K562 (cell line): ENCODE data around the gene RSPH6A. TPM values are rescaled to one million over a fixed set of nuclear protein-coding genes. Genes with fewer than 3 reads are reported as not detected.

Source experiments
- ATAC-seq: fragments of 200-7000 bp; cut with Tn5 transposase; 3 replicates; pipeline ENCODE4 v1.9.1; 2020; ENCODE audit warnings: moderate library complexity
- BruUV-seq: library from RNA; stranded (reverse); fragments of 400-500 nt; replicated peaks from 2 replicates; lab custom pipeline; 2021; lab: Mats Ljungman, UMichigan
- CTCF ChIA-PET: fragments of 300-600 bp; formaldehyde crosslinking; extraction: SDS; loops from one replicate; lab custom pipeline; 2021; ENCODE audit warnings: low intra/inter-chr PET ratio; lab: Yijun Ruan, JAX
- POLR2A ChIA-PET: fragments of 300-600, 350-650 bp; sonication (Branson Sonifier 250); formaldehyde crosslinking; extraction: SDS; loops from one replicate; lab custom pipeline; 2021; ENCODE audit warnings: antibody characterized with exemption, inconsistent platforms; lab: Yijun Ruan, JAX
- DNase-seq, 4 experiments: peaks; one replicate each; pipeline versions ENCODE4 v3.0.0 to v3.0.0-alpha.2; 2011 to 2018; ENCODE audit warnings: low spot score in 3 of 4, mixed read lengths in 3 of 4; ENCODE audit errors: extremely low read depth in 1 of 4
- FAIRE-seq: peaks from 2 replicates; lab custom pipeline; 2011; peaks lifted over from hg19 to GRCh38; lab: Jason Lieb, UNC
- H2AFZ ChIP-seq: 2 replicates; pipeline ENCODE4 v1.6.0; 2011; ENCODE audit warnings: low read depth, low read length, control low read depth, inconsistent platforms
- H3K27ac ChIP-seq: fragments of 200-600 bp; 3 replicates; pipeline ENCODE4 v1.8.0; 2011; ENCODE audit warnings: low read depth, mild to moderate bottlenecking, control low read depth, inconsistent platforms, low read length, moderate library complexity, mixed read lengths; ENCODE audit errors: extremely low read depth
- H3K27me3 ChIP-seq, 2 experiments: fragments of 300-600 bp in 1 of 2; 2 replicates in 1 of 2; 3 replicates in 1 of 2; pipeline versions ENCODE4 v1.6.0 to v1.8.0; 2011; ENCODE audit warnings: inconsistent platforms in 2 of 2, low read length in 2 of 2, mild to moderate bottlenecking in 1 of 2, mixed read lengths in 1 of 2, moderate library complexity in 1 of 2; ENCODE audit not compliant: control insufficient read depth in 2 of 2, insufficient read depth in 2 of 2
- H3K36me3 ChIP-seq: fragments of 300-600 bp; 3 replicates; pipeline ENCODE4 v1.8.0; 2011; ENCODE audit warnings: mild to moderate bottlenecking, low read length, inconsistent platforms; ENCODE audit not compliant: control insufficient read depth, insufficient read depth
- H3K4me1 ChIP-seq, 2 experiments: fragments of 200-600 bp in 1 of 2; replicated peaks in 1 of 2; 2 replicates in 1 of 2; 3 replicates in 1 of 2; pipeline versions ENCODE4 v1.5.1 to v1.8.0; 2011; ENCODE audit warnings: inconsistent platforms in 2 of 2, low read length in 2 of 2, mild to moderate bottlenecking in 1 of 2, mixed read lengths in 1 of 2, moderate library complexity in 1 of 2; ENCODE audit not compliant: control insufficient read depth in 2 of 2, insufficient read depth in 2 of 2
- H3K4me2 ChIP-seq: 2 replicates; pipeline ENCODE4 v1.6.1; 2011; ENCODE audit warnings: low read length, control low read depth, inconsistent platforms, mixed read lengths; ENCODE audit not compliant: insufficient read depth
- H3K4me3 ChIP-seq: fragments of 200-600 bp; sonication (generic), shearing (Covaris generic); 2 replicates; pipeline ENCODE4 v1.5.1; 2016; ENCODE audit warnings: control low read depth, inconsistent platforms
- H3K79me2 ChIP-seq: fragments of 200-600 bp; 3 replicates; pipeline ENCODE4 v1.8.0; 2011; ENCODE audit warnings: low read length, inconsistent platforms; ENCODE audit not compliant: control insufficient read depth, insufficient read depth
- H3K9ac ChIP-seq, 2 experiments: 2 replicates each; pipeline versions ENCODE4 v1.6.0 to v1.6.1; 2011; ENCODE audit warnings: low read depth in 2 of 2, low read length in 2 of 2, control low read depth in 1 of 2, inconsistent platforms in 1 of 2, mild to moderate bottlenecking in 1 of 2, mixed read lengths in 1 of 2; ENCODE audit not compliant: insufficient read depth in 1 of 2
- H3K9me1 ChIP-seq: one replicate; pipeline ENCODE4 v1.6.0; 2011; ENCODE audit warnings: inconsistent platforms, mild to moderate bottlenecking, low read length, moderate library complexity; ENCODE audit not compliant: control insufficient read depth, insufficient read depth
- H3K9me3 ChIP-seq: replicated peaks from 2 replicates; pipeline ENCODE4 v1.5.1; 2011; ENCODE audit warnings: low read depth, low read length, inconsistent platforms; ENCODE audit not compliant: control insufficient read depth, insufficient read depth
- H4K20me1 ChIP-seq: replicated peaks from 2 replicates; pipeline ENCODE4 v1.6.1; 2011; ENCODE audit warnings: low read length, inconsistent platforms, mixed read lengths; ENCODE audit not compliant: control insufficient read depth, insufficient read depth
- ARHGAP35 ChIP-seq: fragments of 450-650 bp; IDR thresholded peaks from 2 replicates; pipeline ENCODE4 v1.6.1; 2018; ENCODE audit not compliant: partially characterized antibody
- EP400 ChIP-seq: fragments of 450-650 bp; IDR thresholded peaks from 2 replicates; pipeline ENCODE4 v1.6.1; 2017; ENCODE audit warnings: antibody characterized with exemption, mild to moderate bottlenecking, moderate library complexity
- HOXB6 ChIP-seq: fragments of 250-450 bp; sonication (Bioruptor Pico); IDR thresholded peaks from 2 replicates; pipeline ENCODE4 v1.5.1; 2022; ENCODE audit warnings: mild to moderate bottlenecking, borderline replicate concordance
- MTF1 ChIP-seq: fragments of 250-450 bp; sonication (Bioruptor Pico); IDR thresholded peaks from 2 replicates; pipeline ENCODE4 v1.9.0; 2021; ENCODE audit warnings: moderate library complexity, mild to moderate bottlenecking, inconsistent platforms, borderline replicate concordance
- MYC ChIP-seq, 2 experiments: fragments of 250-450 bp in 1 of 2; sonication (Bioruptor Pico) in 1 of 2; IDR thresholded peaks; 2 replicates each; pipeline versions ENCODE4 v1.5.1 to v1.6.1; 2012 to 2021; ENCODE audit warnings: low read depth in 2 of 2, borderline replicate concordance in 1 of 2, improper control_type of control experiment in 1 of 2, low read length in 1 of 2, mild to moderate bottlenecking in 1 of 2, moderate library complexity in 1 of 2
- NCOA6 ChIP-seq: fragments of 450-650 bp; IDR thresholded peaks from 2 replicates; pipeline ENCODE4 v1.6.1; 2017; ENCODE audit warnings: mild to moderate bottlenecking
- RFX5 ChIP-seq: IDR thresholded peaks from 2 replicates; pipeline ENCODE4 v1.6.1; 2011; ENCODE audit warnings: low read depth, mild to moderate bottlenecking, improper control_type of control experiment, low read length
- SMARCC2 ChIP-seq: fragments of 450-650 bp; IDR thresholded peaks from 2 replicates; pipeline ENCODE4 v1.6.1; 2017; ENCODE audit warnings: antibody characterized with exemption, moderate library complexity, mild to moderate bottlenecking, low read depth
- SREBF2 ChIP-seq: sonication (generic); formaldehyde crosslinking; IDR thresholded peaks from 2 replicates; pipeline ENCODE4 v1.4.0; 2020; ENCODE audit warnings: mild to moderate bottlenecking, missing genetic modification reagents
- STAT5A ChIP-seq: IDR thresholded peaks from 2 replicates; pipeline ENCODE4 v1.6.1; 2012; ENCODE audit warnings: low read length, inconsistent platforms, borderline replicate concordance
- TAF9B ChIP-seq: fragments of 450-650 bp; IDR thresholded peaks from 2 replicates; pipeline ENCODE4 v1.6.1; 2018; ENCODE audit warnings: mild to moderate bottlenecking; ENCODE audit not compliant: partially characterized antibody
- TBP ChIP-seq: optimal IDR thresholded peaks from 2 replicates; pipeline ENCODE3; 2011; ENCODE audit warnings: low read depth, low read length, improper control_type of control experiment
- TGIF2 ChIP-seq: sonication (generic); formaldehyde crosslinking; IDR thresholded peaks from 2 replicates; pipeline ENCODE4 v1.8.1; 2022; ENCODE audit warnings: mild to moderate bottlenecking, missing genetic modification reagents, moderate library complexity
- ZNF77 ChIP-seq: fragments of 250-450 bp; sonication (Bioruptor Pico); IDR thresholded peaks from 2 replicates; pipeline ENCODE4 v1.5.0; 2020
- ZSCAN29 ChIP-seq: fragments of 450-650 bp; IDR thresholded peaks from 2 replicates; pipeline ENCODE4 v1.6.1; 2017
- WGBS: fragments of 100-300 bp; shearing (Covaris generic); methylation state at CpG from one replicate; pipeline ENCODE4 v1.1.6; 2016; ENCODE audit warnings: low coverage, mixed read lengths; ENCODE audit not compliant: insufficient coverage; ENCODE audit errors: missing lambda C conversion rate; 5-methylcytosine and 5-hydroxymethylcytosine counted together
- in situ Hi-C: fragments of 300-500 bp; cut with MboI; formaldehyde crosslinking; loops from 4 replicates; pipeline ENCODE4 v1.15.0; 2018; ENCODE audit warnings: inconsistent platforms, mixed read lengths
- intact Hi-C: fragments of 100-400 bp; cut with micrococcal nuclease; formaldehyde crosslinking; loops from 2 replicates; pipeline ENCODE4 v1.14.2; 2022
- polyA plus RNA-seq, 8 experiments: library from polyadenylated mRNA; depleted of rRNA in 4 of 8; stranded (reverse) in 5 of 8; unstranded in 3 of 8; fragments of >200 nt; fragmentation: Nextera tagmentation in 2 of 8; fragmentation: Illumina TruSeq in 1 of 8; extraction: Ambion mirVana in 2 of 8; extraction: Trizol in 1 of 8; gene quantifications; 2 replicates each; pipeline versions ENCODE4 v1.2.1 to v1.2.3, GENCODE V29; 2011 to 2014; ENCODE audit warnings: inconsistent platforms in 1 of 8, missing spikeins in 1 of 8
- total RNA-seq, 7 experiments: library from RNA; depleted of rRNA in 6 of 7; stranded (reverse); fragments of >200 nt in 6 of 7; fragmentation: Illumina TruSeq in 2 of 7; extraction: Trizol in 2 of 7; gene quantifications; 2 replicates each; pipeline versions ENCODE4 v1.2.1 to v1.2.3, GENCODE V29; 2011 to 2021; ENCODE audit warnings: low replicate concordance in 1 of 7
- TF ChIP-seq, protein P1 (sequence below), 2 experiments: IDR thresholded peaks in 1 of 2; conservative IDR thresholded peaks in 1 of 2; 2 replicates each; pipeline ENCODE4 v1.6.1; 2016; ENCODE audit warnings: low read depth in 2 of 2, mild to moderate bottlenecking in 1 of 2, missing compliant biosample characterization in 1 of 2, missing genetic modification characterization in 1 of 2, moderate library complexity in 1 of 2
- TF ChIP-seq, protein P2 (sequence below): conservative IDR thresholded peaks from 2 replicates; pipeline ENCODE4 v1.6.1; 2011; ENCODE audit warnings: low read depth, mild to moderate bottlenecking, low read length; ENCODE audit not compliant: control insufficient read depth

Gene RSPH6A
- total and polyA plus RNA-seq, 9 of the 15 experiments (the other 6 are each of a cell fraction or from before 2014, with no cell fraction given), result 0.03 to 0.15 (median 0.07) TPM; not detected in 5

DNA sequence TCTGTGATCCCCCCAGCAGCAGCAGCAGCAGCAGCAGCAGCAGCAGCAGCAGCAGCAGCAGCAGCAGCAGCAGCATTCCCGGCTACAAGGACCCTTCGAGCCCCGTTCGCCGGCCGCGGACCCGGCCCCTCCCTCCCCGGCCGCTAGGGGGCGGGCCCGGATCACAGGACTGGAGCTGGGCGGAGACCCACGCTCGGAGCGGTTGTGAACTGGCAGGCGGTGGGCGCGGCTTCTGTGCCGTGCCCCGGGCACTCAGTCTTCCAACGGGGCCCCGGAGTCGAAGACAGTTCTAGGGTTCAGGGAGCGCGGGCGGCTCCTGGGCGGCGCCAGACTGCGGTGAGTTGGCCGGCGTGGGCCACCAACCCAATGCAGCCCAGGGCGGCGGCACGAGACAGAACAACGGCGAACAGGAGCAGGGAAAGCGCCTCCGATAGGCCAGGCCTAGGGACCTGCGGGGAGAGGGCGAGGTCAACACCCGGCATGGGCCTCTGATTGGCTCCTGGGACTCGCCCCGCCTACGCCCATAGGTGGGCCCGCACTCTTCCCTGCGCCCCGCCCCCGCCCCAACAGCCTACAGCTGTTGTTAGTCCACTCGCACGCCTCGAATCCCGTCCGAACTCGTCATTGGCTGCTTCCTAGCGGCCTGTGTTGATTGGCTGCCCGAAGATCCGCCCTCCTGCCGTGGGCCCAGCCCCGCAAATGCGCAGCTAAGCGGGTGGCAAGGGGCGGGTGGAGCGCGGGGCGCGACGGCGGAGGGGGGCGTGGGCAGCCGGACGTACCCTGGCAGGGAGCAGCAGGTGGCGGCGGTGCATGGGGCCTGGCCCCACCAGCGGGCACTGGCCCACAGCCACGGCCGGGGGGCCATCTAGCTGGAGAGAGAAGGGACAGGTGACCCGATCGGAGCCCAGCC is 44.7 kb downstream of the RSPH6A start:
- Histone ChIP-seq H3K27me3 (no peaks in the 10 kb centered on the region), H3K9ac (peak overlapping the region; percentile 53 to 89), H3K36me3 (peaks cover 14% of the 10 kb centered on the region; the same call in 1 of the 3 replicates), H3K9me3 (no peaks in the 10 kb centered on the region), H3K4me3 (peak overlapping the region; percentile 56), H3K9me1 (no peaks in the 10 kb centered on the region), H4K20me1 (no peaks in the 10 kb centered on the region), H3K4me2 (peak overlapping the region; percentile 92), H3K79me2 (peaks cover 17% of the 10 kb centered on the region; the same call in 2 of the 3 replicates), H2AFZ (peak overlapping the region; percentile 72), H3K4me1 (peaks cover 10 to 69% of the 10 kb centered on the region in 2 experiments; a peak in 4 of 5 replicates), H3K27ac (peak overlapping the region; percentile 75)
- CTCF ChIA-PET, result interaction anchor here (1.4 to 2.9 kb wide), 3 partner anchors 29 to 307 kb away, joined by 5 to 22 read pairs (median 14); no protein-coding TSS in a partner anchor
- under 1% methylated on average over 60 of the region's 79 CpGs for WGBS
- DNase-seq (peak; percentile 93 to 99 (median 96)), ATAC-seq (peak; percentile 87), FAIRE-seq (peak; percentile 99)
- in situ Hi-C loops (no loop called here), intact Hi-C loops (loop anchor here (1.0 kb wide), 2 partner anchors 29 to 53 kb away; no protein-coding TSS in a partner anchor)
- POLR2A ChIA-PET, result interaction anchor here (0.5 to 5.9 kb wide), 13 partner anchors 12 to 88 kb away, joined by 3 to 70 read pairs (median 4); partner anchors contain the start of genes DMPK, DMWD, QPCTL and SNRPD2
- BruUV-seq, result no TSS peak
- TF ChIP-seq MTF1 (CRISPR knock-in tag), result no peak
- TF ChIP-seq EP400, result peak; percentile 76
- TF ChIP-seq STAT5A, result no peak
- TF ChIP-seq ZNF77, result no peak
- TF ChIP-seq MYC (IDR thresholded peaks at IDR 0.05; ENCODE audit: low read depth, low read length), result peak; percentile 50
- TF ChIP-seq MYC (CRISPR knock-in tag; IDR thresholded peaks at IDR 0.05; ENCODE audit: borderline replicate concordance, low read depth), result no peak
- TF ChIP-seq SREBF2, result no peak
- no peak for TF ChIP-seq ARHGAP35
- peak; percentile 56 for TF ChIP-seq TBP
- TF ChIP-seq ZSCAN29, result no peak
- peak; percentile 52; the same call in 1 of the 2 replicates for TF ChIP-seq TGIF2 (CRISPR knock-in tag)
- TF ChIP-seq, protein P1, sequence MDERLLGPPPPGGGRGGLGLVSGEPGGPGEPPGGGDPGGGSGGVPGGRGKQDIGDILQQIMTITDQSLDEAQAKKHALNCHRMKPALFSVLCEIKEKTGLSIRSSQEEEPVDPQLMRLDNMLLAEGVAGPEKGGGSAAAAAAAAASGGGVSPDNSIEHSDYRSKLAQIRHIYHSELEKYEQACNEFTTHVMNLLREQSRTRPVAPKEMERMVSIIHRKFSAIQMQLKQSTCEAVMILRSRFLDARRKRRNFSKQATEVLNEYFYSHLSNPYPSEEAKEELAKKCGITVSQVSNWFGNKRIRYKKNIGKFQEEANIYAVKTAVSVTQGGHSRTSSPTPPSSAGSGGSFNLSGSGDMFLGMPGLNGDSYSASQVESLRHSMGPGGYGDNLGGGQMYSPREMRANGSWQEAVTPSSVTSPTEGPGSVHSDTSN (CRISPR knock-in tag; IDR thresholded peaks at IDR 0.05; ENCODE audit: low read depth), result no peak; the same call in 1 of the 2 replicates
- TF ChIP-seq, protein P1 (tag; conservative IDR thresholded peaks at IDR 0.05; ENCODE audit: low read depth), result no peak
- TF ChIP-seq RFX5, result no peak
- no peak for TF ChIP-seq NCOA6
- TF ChIP-seq TAF9B, result no peak
- TF ChIP-seq SMARCC2, result no peak
- TF ChIP-seq, protein P2, sequence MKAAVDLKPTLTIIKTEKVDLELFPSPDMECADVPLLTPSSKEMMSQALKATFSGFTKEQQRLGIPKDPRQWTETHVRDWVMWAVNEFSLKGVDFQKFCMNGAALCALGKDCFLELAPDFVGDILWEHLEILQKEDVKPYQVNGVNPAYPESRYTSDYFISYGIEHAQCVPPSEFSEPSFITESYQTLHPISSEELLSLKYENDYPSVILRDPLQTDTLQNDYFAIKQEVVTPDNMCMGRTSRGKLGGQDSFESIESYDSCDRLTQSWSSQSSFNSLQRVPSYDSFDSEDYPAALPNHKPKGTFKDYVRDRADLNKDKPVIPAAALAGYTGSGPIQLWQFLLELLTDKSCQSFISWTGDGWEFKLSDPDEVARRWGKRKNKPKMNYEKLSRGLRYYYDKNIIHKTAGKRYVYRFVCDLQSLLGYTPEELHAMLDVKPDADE, result 0 out of 2 replicates have a peak, but pooled peaks have one; percentile 6
- TF ChIP-seq HOXB6 (CRISPR knock-in tag), result no peak
